ENCODE data around the gene BRF1.

DNA sequence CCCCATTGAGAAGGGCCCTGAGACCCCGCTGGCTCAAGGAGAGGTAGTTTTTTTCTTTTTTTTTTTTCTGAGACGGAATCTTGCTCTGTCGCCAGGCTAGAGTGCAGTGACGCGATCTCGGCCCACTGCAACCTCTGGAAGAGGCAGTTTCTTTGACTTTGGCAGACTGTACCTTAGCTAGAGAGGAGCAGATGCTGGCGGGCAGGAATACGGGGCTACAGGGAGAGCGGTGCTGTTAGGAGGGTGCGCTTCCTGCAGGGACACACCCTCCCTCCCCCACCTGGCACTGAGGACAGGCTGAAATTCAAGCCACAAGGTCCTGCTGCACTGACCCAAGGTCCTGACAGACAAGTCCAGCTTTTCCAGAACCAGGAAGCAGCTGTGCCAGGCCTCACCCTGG lies 87.4 kb downstream of the BRF1 start:
- TF ChIP-seq, protein P1, sequence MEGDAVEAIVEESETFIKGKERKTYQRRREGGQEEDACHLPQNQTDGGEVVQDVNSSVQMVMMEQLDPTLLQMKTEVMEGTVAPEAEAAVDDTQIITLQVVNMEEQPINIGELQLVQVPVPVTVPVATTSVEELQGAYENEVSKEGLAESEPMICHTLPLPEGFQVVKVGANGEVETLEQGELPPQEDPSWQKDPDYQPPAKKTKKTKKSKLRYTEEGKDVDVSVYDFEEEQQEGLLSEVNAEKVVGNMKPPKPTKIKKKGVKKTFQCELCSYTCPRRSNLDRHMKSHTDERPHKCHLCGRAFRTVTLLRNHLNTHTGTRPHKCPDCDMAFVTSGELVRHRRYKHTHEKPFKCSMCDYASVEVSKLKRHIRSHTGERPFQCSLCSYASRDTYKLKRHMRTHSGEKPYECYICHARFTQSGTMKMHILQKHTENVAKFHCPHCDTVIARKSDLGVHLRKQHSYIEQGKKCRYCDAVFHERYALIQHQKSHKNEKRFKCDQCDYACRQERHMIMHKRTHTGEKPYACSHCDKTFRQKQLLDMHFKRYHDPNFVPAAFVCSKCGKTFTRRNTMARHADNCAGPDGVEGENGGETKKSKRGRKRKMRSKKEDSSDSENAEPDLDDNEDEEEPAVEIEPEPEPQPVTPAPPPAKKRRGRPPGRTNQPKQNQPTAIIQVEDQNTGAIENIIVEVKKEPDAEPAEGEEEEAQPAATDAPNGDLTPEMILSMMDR (conservative IDR thresholded peaks at IDR 0.05; ENCODE audit: low read length) = no peak
- no peak for TF ChIP-seq EZH2phosphoT487 (IDR thresholded peaks at IDR 0.05; ENCODE audit: borderline replicate concordance)
